ENCODE measurements around the gene IQSEC1. TPM values are rescaled to one million over a fixed set of nuclear protein-coding genes. Genes with fewer than 3 reads are reported as not detected.
A peak's percentile ranks its signal among the peaks of the same experiment; 100 is the strongest.

Gene IQSEC1
- total and polyA plus RNA-seq, 9 of the 15 experiments (the other 6 are each of a cell fraction or from before 2014, with no cell fraction given) = 0.56 to 39.0 (median 6.8) TPM

- TF ChIP-seq, protein P1, sequence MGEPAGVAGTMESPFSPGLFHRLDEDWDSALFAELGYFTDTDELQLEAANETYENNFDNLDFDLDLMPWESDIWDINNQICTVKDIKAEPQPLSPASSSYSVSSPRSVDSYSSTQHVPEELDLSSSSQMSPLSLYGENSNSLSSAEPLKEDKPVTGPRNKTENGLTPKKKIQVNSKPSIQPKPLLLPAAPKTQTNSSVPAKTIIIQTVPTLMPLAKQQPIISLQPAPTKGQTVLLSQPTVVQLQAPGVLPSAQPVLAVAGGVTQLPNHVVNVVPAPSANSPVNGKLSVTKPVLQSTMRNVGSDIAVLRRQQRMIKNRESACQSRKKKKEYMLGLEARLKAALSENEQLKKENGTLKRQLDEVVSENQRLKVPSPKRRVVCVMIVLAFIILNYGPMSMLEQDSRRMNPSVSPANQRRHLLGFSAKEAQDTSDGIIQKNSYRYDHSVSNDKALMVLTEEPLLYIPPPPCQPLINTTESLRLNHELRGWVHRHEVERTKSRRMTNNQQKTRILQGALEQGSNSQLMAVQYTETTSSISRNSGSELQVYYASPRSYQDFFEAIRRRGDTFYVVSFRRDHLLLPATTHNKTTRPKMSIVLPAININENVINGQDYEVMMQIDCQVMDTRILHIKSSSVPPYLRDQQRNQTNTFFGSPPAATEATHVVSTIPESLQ (CRISPR knock-in tag; IDR thresholded peaks at IDR 0.05) = peak; percentile 89
- TF ChIP-seq CBX3 (IDR thresholded peaks at IDR 0.05; ENCODE audit: borderline replicate concordance in 1 of 2, low read length in 2 of 2) (no peak), CREM (IDR thresholded peaks at IDR 0.05; ENCODE audit: low read depth) (peak; percentile 70; the same call in 1 of the 2 replicates), KAT7 (CRISPR knock-in tag; IDR thresholded peaks at IDR 0.05; ENCODE audit: borderline replicate concordance) (peak; percentile 90; the same call in 1 of the 2 replicates), MTA1 (IDR thresholded peaks at IDR 0.05; ENCODE audit: borderline replicate concordance) (peak; percentile 58; the same call in 1 of the 2 replicates), RBFOX2 (IDR thresholded peaks at IDR 0.05; ENCODE audit: low read depth, low read length) (peak; percentile 86), CXXC5 (CRISPR knock-in tag; IDR thresholded peaks at IDR 0.05) (peak; percentile 81), BRD9 (IDR thresholded peaks at IDR 0.05; ENCODE audit: low read depth, partially characterized antibody) (peak; percentile 87), ZBTB33 (CRISPR knock-in tag; IDR thresholded peaks at IDR 0.05) (0 out of 2 replicates have a peak, but pooled peaks have one; percentile 60), NBN (IDR thresholded peaks at IDR 0.05; ENCODE audit: low read depth) (peak; percentile 85; the same call in 1 of the 2 replicates), FOXA1 (IDR thresholded peaks at IDR 0.05; ENCODE audit: borderline replicate concordance) (no peak)
- TF ChIP-seq, protein P2, sequence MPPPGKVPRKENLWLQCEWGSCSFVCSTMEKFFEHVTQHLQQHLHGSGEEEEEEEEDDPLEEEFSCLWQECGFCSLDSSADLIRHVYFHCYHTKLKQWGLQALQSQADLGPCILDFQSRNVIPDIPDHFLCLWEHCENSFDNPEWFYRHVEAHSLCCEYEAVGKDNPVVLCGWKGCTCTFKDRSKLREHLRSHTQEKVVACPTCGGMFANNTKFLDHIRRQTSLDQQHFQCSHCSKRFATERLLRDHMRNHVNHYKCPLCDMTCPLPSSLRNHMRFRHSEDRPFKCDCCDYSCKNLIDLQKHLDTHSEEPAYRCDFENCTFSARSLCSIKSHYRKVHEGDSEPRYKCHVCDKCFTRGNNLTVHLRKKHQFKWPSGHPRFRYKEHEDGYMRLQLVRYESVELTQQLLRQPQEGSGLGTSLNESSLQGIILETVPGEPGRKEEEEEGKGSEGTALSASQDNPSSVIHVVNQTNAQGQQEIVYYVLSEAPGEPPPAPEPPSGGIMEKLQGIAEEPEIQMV (tag; conservative IDR thresholded peaks at IDR 0.05; ENCODE audit: low read depth) = 0 out of 2 replicates have a peak, but pooled peaks have one; percentile 14
- TF ChIP-seq, protein P3, sequence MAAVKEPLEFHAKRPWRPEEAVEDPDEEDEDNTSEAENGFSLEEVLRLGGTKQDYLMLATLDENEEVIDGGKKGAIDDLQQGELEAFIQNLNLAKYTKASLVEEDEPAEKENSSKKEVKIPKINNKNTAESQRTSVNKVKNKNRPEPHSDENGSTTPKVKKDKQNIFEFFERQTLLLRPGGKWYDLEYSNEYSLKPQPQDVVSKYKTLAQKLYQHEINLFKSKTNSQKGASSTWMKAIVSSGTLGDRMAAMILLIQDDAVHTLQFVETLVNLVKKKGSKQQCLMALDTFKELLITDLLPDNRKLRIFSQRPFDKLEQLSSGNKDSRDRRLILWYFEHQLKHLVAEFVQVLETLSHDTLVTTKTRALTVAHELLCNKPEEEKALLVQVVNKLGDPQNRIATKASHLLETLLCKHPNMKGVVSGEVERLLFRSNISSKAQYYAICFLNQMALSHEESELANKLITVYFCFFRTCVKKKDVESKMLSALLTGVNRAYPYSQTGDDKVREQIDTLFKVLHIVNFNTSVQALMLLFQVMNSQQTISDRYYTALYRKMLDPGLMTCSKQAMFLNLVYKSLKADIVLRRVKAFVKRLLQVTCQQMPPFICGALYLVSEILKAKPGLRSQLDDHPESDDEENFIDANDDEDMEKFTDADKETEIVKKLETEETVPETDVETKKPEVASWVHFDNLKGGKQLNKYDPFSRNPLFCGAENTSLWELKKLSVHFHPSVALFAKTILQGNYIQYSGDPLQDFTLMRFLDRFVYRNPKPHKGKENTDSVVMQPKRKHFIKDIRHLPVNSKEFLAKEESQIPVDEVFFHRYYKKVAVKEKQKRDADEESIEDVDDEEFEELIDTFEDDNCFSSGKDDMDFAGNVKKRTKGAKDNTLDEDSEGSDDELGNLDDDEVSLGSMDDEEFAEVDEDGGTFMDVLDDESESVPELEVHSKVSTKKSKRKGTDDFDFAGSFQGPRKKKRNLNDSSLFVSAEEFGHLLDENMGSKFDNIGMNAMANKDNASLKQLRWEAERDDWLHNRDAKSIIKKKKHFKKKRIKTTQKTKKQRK (IDR thresholded peaks at IDR 0.05; ENCODE audit: borderline replicate concordance, low read depth, low read length) = no peak
Observed at GRCh38 chr3:12868039-12869034, 204.9 kb downstream of the IQSEC1 start (continued).
